HFF-Myc (cell line): ENCODE data around the gene APCDD1L.

ENCODE experiments used
- DNase-seq: peaks from one replicate; pipeline ENCODE4 v3.0.0-alpha.2; 2011; ENCODE audit warnings: low read depth; ENCODE audit errors: extremely low read depth
- H3K4me3 ChIP-seq: replicated peaks from 2 replicates; pipeline ENCODE4 v1.5.1; 2011; ENCODE audit warnings: low read depth, mild to moderate bottlenecking, control low read depth, low read length
- CTCF ChIP-seq: IDR thresholded peaks from 2 replicates; pipeline ENCODE4 v1.5.1; 2012; ENCODE audit warnings: mild to moderate bottlenecking, low read depth, low read length, control low read depth; ENCODE audit errors: missing control alignments

Gene APCDD1L

GRCh38 chr20:58523072-58523970 is 8.1 kb upstream of the APCDD1L start:
- no peak for DNase-seq
- no peak for TF ChIP-seq CTCF
- no peak overlapping the region for H3K4me3 ChIP-seq

GRCh38 chr20:58522666-58523065 is 7.5 kb upstream of the APCDD1L start:
- H3K4me3 ChIP-seq = no peak overlapping the region
- DNase-seq = no peak

GRCh38 chr20:58521763-58522162 is 6.6 kb upstream of the APCDD1L start:
- H3K4me3 ChIP-seq = no peak overlapping the region
- no peak for TF ChIP-seq CTCF
- no peak for DNase-seq

More at GRCh38 chr20:58522666-58523065, 7.5 kb upstream of the APCDD1L start:
- TF ChIP-seq CTCF = no peak

GRCh38 chr20:58519940-58520712 is 4.9 kb upstream of the APCDD1L start:
- H3K4me3 ChIP-seq = no peak overlapping the region
- TF ChIP-seq CTCF = no peak
- no peak for DNase-seq

- no peak for DNase-seq
- no peak for TF ChIP-seq CTCF
- H3K4me3 ChIP-seq = no peak overlapping the region
Observed at GRCh38 chr20:58518896-58519593, 3.8 kb upstream of the APCDD1L start.

- H3K4me3 ChIP-seq = no peak overlapping the region
- DNase-seq = no peak
- TF ChIP-seq CTCF = no peak
Observed at GRCh38 chr20:58518387-58518786, 3.2 kb upstream of the APCDD1L start.
